Caco-2 (cell line): ENCODE results near the gene CD99L2. TPM values are rescaled to one million over a fixed set of nuclear protein-coding genes. Genes with fewer than 3 reads are reported as not detected.

Experiments
- BruUV-seq: library from RNA; stranded (reverse); fragments of 400-500 nt; replicated peaks from 2 replicates; lab custom pipeline; 2021; lab: Mats Ljungman, UMichigan
- CTCF ChIA-PET: fragments of 300-600 bp; sonication (Branson Sonifier 250); formaldehyde crosslinking; loops from one replicate; lab custom pipeline; 2022; ENCODE audit warnings: antibody characterized with exemption; lab: Charles Lee
- POLR2A ChIA-PET: fragments of 300-600 bp; sonication (Branson Sonifier 250); formaldehyde crosslinking; loops from one replicate; lab custom pipeline; 2022; ENCODE audit warnings: antibody characterized with exemption; lab: Charles Lee
- DNase-seq, 2 experiments: peaks; one replicate each; pipeline versions ENCODE4 v3.0.0 to v3.0.0-alpha.2; 2020 to 2022
- H3K27me3 ChIP-seq: replicated peaks from 2 replicates; pipeline ENCODE4 v1.6.0; 2011; ENCODE audit warnings: low read length; ENCODE audit not compliant: control insufficient read depth, insufficient read depth
- H3K36me3 ChIP-seq: 2 replicates; pipeline ENCODE4 v1.5.1; 2011; ENCODE audit warnings: low read length; ENCODE audit not compliant: control insufficient read depth, insufficient read depth
- H3K4me1 ChIP-seq: fragments of 250-450 bp; sonication (Bioruptor Pico); 2 replicates; pipeline ENCODE4 v1.5.1; 2020; ENCODE audit warnings: mild to moderate bottlenecking
- H3K4me3 ChIP-seq: 2 replicates; pipeline ENCODE4 v1.5.1; 2011; ENCODE audit warnings: low read depth, mild to moderate bottlenecking, control low read depth, low read length
- H3K9me3 ChIP-seq: fragments of 250-450 bp; sonication (Bioruptor Pico); 2 replicates; pipeline ENCODE4 v1.5.1; 2020; ENCODE audit warnings: mild to moderate bottlenecking, moderate library complexity
- H3K27ac Mint-ChIP-seq: one replicate; pipeline ENCODE4 v1.8.0; 2022; ENCODE audit warnings: mixed read lengths; ENCODE audit not compliant: unreplicated experiment
- H3K27me3 Mint-ChIP-seq: one replicate; pipeline ENCODE4 v1.8.0; 2022; ENCODE audit warnings: mixed read lengths; ENCODE audit not compliant: insufficient read depth, unreplicated experiment
- H3K36me3 Mint-ChIP-seq: one replicate; pipeline ENCODE4 v1.8.0; 2022; ENCODE audit warnings: mild to moderate bottlenecking, mixed read lengths; ENCODE audit not compliant: insufficient read depth, unreplicated experiment
- H3K4me1 Mint-ChIP-seq: one replicate; pipeline ENCODE4 v1.8.0; 2022; ENCODE audit warnings: low read depth, mixed read lengths; ENCODE audit not compliant: unreplicated experiment
- H3K4me3 Mint-ChIP-seq: one replicate; pipeline ENCODE4 v1.8.0; 2022; ENCODE audit warnings: mild to moderate bottlenecking, moderate library complexity, mixed read lengths; ENCODE audit not compliant: unreplicated experiment
- H3K9me3 Mint-ChIP-seq: one replicate; pipeline ENCODE4 v1.8.0; 2022; ENCODE audit warnings: mixed read lengths; ENCODE audit not compliant: unreplicated experiment
- CTCF ChIP-seq, 2 experiments: fragments of 200-600 bp in 1 of 2; IDR thresholded peaks; 1 replicate in 1 of 2; 2 replicates in 1 of 2; pipeline versions ENCODE4 v1.5.1 to v1.8.0; 2011 to 2022; ENCODE audit warnings: antibody characterized with exemption in 1 of 2, control low read depth in 1 of 2, inconsistent platforms in 1 of 2, low read depth in 1 of 2, low read length in 1 of 2, mild to moderate bottlenecking in 1 of 2, moderate library complexity in 1 of 2; ENCODE audit not compliant: insufficient read depth in 1 of 2, severe bottlenecking in 1 of 2, unreplicated experiment in 1 of 2
- intact Hi-C: fragments of 100-400 bp; cut with micrococcal nuclease; formaldehyde crosslinking; loops from one replicate; pipeline ENCODE4 v1.10.0; 2022; ENCODE audit not compliant: unreplicated experiment
- total RNA-seq: library from RNA; stranded (reverse); gene quantifications from 2 replicates; pipeline ENCODE4 v1.2.3, GENCODE V29; 2022

The CD99L2 gene
- total RNA-seq, 1 experiment from 2014 or later: 8.6 TPM

- Mint-ChIP-seq H3K4me3 (no peak overlapping the region), H3K27ac (no peak overlapping the region), H3K36me3 (peaks cover 14% of the 10 kb centered on the region), H3K4me1 (no peaks in the 10 kb centered on the region), H3K27me3 (no peaks in the 10 kb centered on the region), H3K9me3 (no peaks in the 10 kb centered on the region)
- H3K4me3 ChIP-seq: no peak overlapping the region
- intact Hi-C loops: no loop called here
- no peak for TF ChIP-seq CTCF (IDR thresholded peaks at IDR 0.05; ENCODE audit: insufficient read depth in 1 of 2, low read depth in 1 of 2, low read length in 1 of 2, severe bottlenecking in 1 of 2, unreplicated experiment in 1 of 2)
- no peaks in the 10 kb centered on the region for H3K36me3 ChIP-seq
- H3K9me3 ChIP-seq: no peaks in the 10 kb centered on the region
- no peaks in the 10 kb centered on the region for H3K4me1 ChIP-seq
- no TSS peak for BruUV-seq
- H3K27me3 ChIP-seq: no peaks in the 10 kb centered on the region
- CTCF ChIA-PET: no interaction called here
- POLR2A ChIA-PET: no interaction called here
- DNase-seq: no peak
Measured at GRCh38 chrX:150765782-150766350, 132.6 kb downstream of the CD99L2 start.

GRCh38 chrX:150765237-150765636 is 133.2 kb downstream of the CD99L2 start:
- Histone ChIP-seq H3K9me3 (no peaks in the 10 kb centered on the region), H3K4me3 (no peak overlapping the region), H3K36me3 (no peaks in the 10 kb centered on the region), H3K27me3 (no peaks in the 10 kb centered on the region), H3K4me1 (no peaks in the 10 kb centered on the region)
- no peak overlapping the region for H3K4me3 Mint-ChIP-seq
- H3K36me3 Mint-ChIP-seq: peaks cover 14% of the 10 kb centered on the region
- no peak for DNase-seq
- intact Hi-C loops: no loop called here
- CTCF ChIA-PET: no interaction called here
- no TSS peak for BruUV-seq
- no peak for TF ChIP-seq CTCF (IDR thresholded peaks at IDR 0.05; ENCODE audit: insufficient read depth in 1 of 2, low read depth in 1 of 2, low read length in 1 of 2, severe bottlenecking in 1 of 2, unreplicated experiment in 1 of 2)
- no peaks in the 10 kb centered on the region for H3K9me3 Mint-ChIP-seq
- POLR2A ChIA-PET: no interaction called here
- no peaks in the 10 kb centered on the region for H3K27me3 Mint-ChIP-seq
- no peaks in the 10 kb centered on the region for H3K4me1 Mint-ChIP-seq
- no peak overlapping the region for H3K27ac Mint-ChIP-seq

- DNase-seq: no peak
- Histone ChIP-seq H3K9me3 (no peaks in the 10 kb centered on the region), H3K36me3 (no peaks in the 10 kb centered on the region), H3K27me3 (no peaks in the 10 kb centered on the region), H3K4me1 (no peaks in the 10 kb centered on the region), H3K4me3 (no peak overlapping the region)
- ChIA-PET CTCF (interaction anchor here (1.4 kb wide), 1 partner anchor 8 kb away, joined by 5 read pairs; no protein-coding TSS in a partner anchor), POLR2A (no interaction called here)
- Mint-ChIP-seq H3K27me3 (no peaks in the 10 kb centered on the region), H3K36me3 (peaks cover 21% of the 10 kb centered on the region), H3K4me3 (no peak overlapping the region), H3K27ac (no peak overlapping the region), H3K4me1 (no peaks in the 10 kb centered on the region), H3K9me3 (no peaks in the 10 kb centered on the region)
- intact Hi-C loops: no loop called here
- BruUV-seq: no TSS peak
- no peak for TF ChIP-seq CTCF (IDR thresholded peaks at IDR 0.05; ENCODE audit: insufficient read depth in 1 of 2, low read depth in 1 of 2, low read length in 1 of 2, severe bottlenecking in 1 of 2, unreplicated experiment in 1 of 2)
Measured at GRCh38 chrX:150763810-150764209, 134.7 kb downstream of the CD99L2 start.
